Thyroid gland (tissue), 4 donors: ENCODE data around the gene MYMX. TPM values are rescaled to one million over a fixed set of nuclear protein-coding genes. Genes with fewer than 3 reads are reported as not detected.
"Not testable (repeated sequence)": the region's sequence is repeated elsewhere in the genome, so short reads cannot be mapped to it uniquely, and the experiment has no call there.

Source experiments
- DNase-seq, 2 donors: peaks; one replicate each; pipeline ENCODE4 v3.0.0-alpha.2; 2019
- H3K27ac ChIP-seq, 3 donors: fragments of 200-600 bp; sonication (generic); 1 replicate in 2 of 3; 2 replicates in 1 of 3; pipeline ENCODE4 v1.5.1; 2016 to 2019; ENCODE audit warnings: mild to moderate bottlenecking in 1 of 3, moderate library complexity in 1 of 3
- H3K27me3 ChIP-seq: fragments of 200-600 bp; sonication (generic); one replicate; pipeline ENCODE4 v1.5.1; 2019
- H3K36me3 ChIP-seq, 2 donors: fragments of 200-600 bp; sonication (generic); one replicate each; pipeline ENCODE4 v1.5.1; 2016 to 2019
- H3K4me1 ChIP-seq, 2 donors: fragments of 200-600 bp; sonication (generic); one replicate each; pipeline ENCODE4 v1.5.1; 2017 to 2019
- H3K4me3 ChIP-seq, 3 donors: fragments of 200-600 bp; sonication (generic); replicated peaks in 1 of 3; 1 replicate in 2 of 3; 2 replicates in 1 of 3; pipeline ENCODE4 v1.5.1; 2016; ENCODE audit warnings: mild to moderate bottlenecking in 1 of 3
- H3K9me3 ChIP-seq: fragments of 200-600 bp; sonication (generic); one replicate; pipeline ENCODE4 v1.5.1; 2017
- CTCF ChIP-seq, 6 experiments: fragments of 200-600 bp in 3 of 6; fragments of 450-650 bp in 3 of 6; sonication (generic) in 3 of 6; IDR thresholded peaks; one replicate each; pipeline ENCODE4 v1.5.1; 2016 to 2019; ENCODE audit warnings: antibody characterized with exemption in 6 of 6, mild to moderate bottlenecking in 2 of 6, inconsistent platforms in 1 of 6, moderate library complexity in 1 of 6
- POLR2A ChIP-seq, 2 donors: fragments of 450-650 bp; IDR thresholded peaks; one replicate each; pipeline ENCODE4 v1.6.1; 2017; ENCODE audit warnings: antibody characterized with exemption in 2 of 2, mild to moderate bottlenecking in 2 of 2, moderate library complexity in 1 of 2
- WGBS, 2 donors: methylation state at CpG; one replicate each; pipeline ENCODE4 v1.1.5; 2017; 5-methylcytosine and 5-hydroxymethylcytosine counted together
- intact Hi-C: fragments of 100-400 bp; cut with DNase I; formaldehyde crosslinking; loops from one replicate; pipeline ENCODE4 v1.15.1; 2023
- total RNA-seq, 4 donors: library from RNA; depleted of rRNA; stranded (reverse); fragments of >200 nt; gene quantifications; one replicate each; pipeline ENCODE4 v1.2.3, GENCODE V29; 2016

Gene MYMX
- total RNA-seq, 4 donors from 2014 or later: not detected

GRCh38 chr6:44229376-44230033, 12.8 kb downstream of the MYMX start:
- H3K27me3 ChIP-seq: no peaks in the 10 kb centered on the region
- no peak for DNase-seq
- intact Hi-C loops: loop anchor here (10.0 kb wide), 1 partner anchor 135 kb away; no protein-coding TSS in a partner anchor
- H3K36me3 ChIP-seq: peaks cover 14 to 30% of the 10 kb centered on the region in 2 donors
- TF ChIP-seq POLR2A (IDR thresholded peaks at IDR 0.05) (no peak), CTCF (IDR thresholded peaks at IDR 0.05) (no peak)
- WGBS, 2 donors: 90 to 91% methylated on average over 10 to 11 of the region's 11 CpGs
- no peaks in the 10 kb centered on the region for H3K9me3 ChIP-seq
- no peak overlapping the region for H3K27ac ChIP-seq
- H3K4me1 ChIP-seq: peaks cover 23 to 55% of the 10 kb centered on the region in 2 donors
- H3K4me3 ChIP-seq: no peak overlapping the region

GRCh38 chr6:44230034-44230675, 13.4 kb downstream of the MYMX start:
- WGBS, 2 donors: 93 to 97% methylated on average over 7 to 10 of the region's 10 CpGs
- H3K9me3 ChIP-seq: no peaks in the 10 kb centered on the region
- TF ChIP-seq CTCF (IDR thresholded peaks at IDR 0.05): no peak
- no peak for TF ChIP-seq POLR2A (IDR thresholded peaks at IDR 0.05)
- intact Hi-C loops: loop anchor here (10.0 kb wide), 1 partner anchor 135 kb away; no protein-coding TSS in a partner anchor
- peaks cover 28 to 55% of the 10 kb centered on the region in 2 donors for H3K4me1 ChIP-seq
- H3K27me3 ChIP-seq: no peaks in the 10 kb centered on the region
- peaks cover 14 to 30% of the 10 kb centered on the region in 2 donors for H3K36me3 ChIP-seq
- H3K4me3 ChIP-seq: no peak overlapping the region
- no peak for DNase-seq
- H3K27ac ChIP-seq: no peak overlapping the region

- intact Hi-C loops: loop anchor here (10.0 kb wide), 1 partner anchor 137 kb away; no protein-coding TSS in a partner anchor
- not testable (repeated sequence) for H3K27me3 ChIP-seq, H3K9me3 ChIP-seq, H3K4me3 ChIP-seq, DNase-seq
- H3K36me3 ChIP-seq: peaks cover 14 to 30% of the 10 kb centered on the region in 2 donors
- 95% methylated on average over 9 of the region's 9 CpGs for WGBS, 2 donors
- H3K4me1 ChIP-seq: peaks cover 26 to 47% of the 10 kb centered on the region in 2 donors
- peak overlapping the region in 1 of 3 donors; percentile 53 for H3K27ac ChIP-seq
Measured at GRCh38 chr6:44231426-44231825, 14.7 kb downstream of the MYMX start.

GRCh38 chr6:44232676-44233566, 16.2 kb downstream of the MYMX start:
- H3K36me3 ChIP-seq: peaks cover 14 to 30% of the 10 kb centered on the region in 2 donors
- H3K4me1 ChIP-seq: peaks cover 31 to 44% of the 10 kb centered on the region in 2 donors

More at GRCh38 chr6:44232676-44233566, 16.2 kb downstream of the MYMX start:
- intact Hi-C loops: loop anchor here (10.0 kb wide), 1 partner anchor 138 kb away; no protein-coding TSS in a partner anchor
- no peaks in the 10 kb centered on the region for H3K9me3 ChIP-seq
- no peak for DNase-seq
- TF ChIP-seq CTCF (IDR thresholded peaks at IDR 0.05): no peak
- no peak for TF ChIP-seq POLR2A (IDR thresholded peaks at IDR 0.05)
- WGBS, 2 donors: 90 to 92% methylated on average over 12 to 15 of the region's 16 CpGs
- H3K4me3 ChIP-seq: no peak overlapping the region
- H3K27me3 ChIP-seq: no peaks in the 10 kb centered on the region
- H3K27ac ChIP-seq: peak overlapping the region; percentile 82 to 89 (median 85)
